Thyroid gland (tissue), 4 donors: ENCODE data around the gene PCNT. TPM values are rescaled to one million over a fixed set of nuclear protein-coding genes. Genes with fewer than 3 reads are reported as not detected.

Source experiments
- DNase-seq, 2 donors: peaks; one replicate each; pipeline ENCODE4 v3.0.0-alpha.2; 2019
- H3K27ac ChIP-seq, 3 donors: fragments of 200-600 bp; sonication (generic); 1 replicate in 2 of 3; 2 replicates in 1 of 3; pipeline ENCODE4 v1.5.1; 2016 to 2019; ENCODE audit warnings: mild to moderate bottlenecking in 1 of 3, moderate library complexity in 1 of 3
- H3K27me3 ChIP-seq: fragments of 200-600 bp; sonication (generic); one replicate; pipeline ENCODE4 v1.5.1; 2019
- H3K36me3 ChIP-seq, 2 donors: fragments of 200-600 bp; sonication (generic); one replicate each; pipeline ENCODE4 v1.5.1; 2016 to 2019
- H3K4me1 ChIP-seq, 2 donors: fragments of 200-600 bp; sonication (generic); one replicate each; pipeline ENCODE4 v1.5.1; 2017 to 2019
- H3K4me3 ChIP-seq, 3 donors: fragments of 200-600 bp; sonication (generic); replicated peaks in 1 of 3; 1 replicate in 2 of 3; 2 replicates in 1 of 3; pipeline ENCODE4 v1.5.1; 2016; ENCODE audit warnings: mild to moderate bottlenecking in 1 of 3
- H3K9me3 ChIP-seq: fragments of 200-600 bp; sonication (generic); one replicate; pipeline ENCODE4 v1.5.1; 2017
- POLR2A ChIP-seq, 2 donors: fragments of 450-650 bp; IDR thresholded peaks; one replicate each; pipeline ENCODE4 v1.6.1; 2017; ENCODE audit warnings: antibody characterized with exemption in 2 of 2, mild to moderate bottlenecking in 2 of 2, moderate library complexity in 1 of 2
- WGBS, 2 donors: methylation state at CpG; one replicate each; pipeline ENCODE4 v1.1.5; 2017; 5-methylcytosine and 5-hydroxymethylcytosine counted together
- intact Hi-C: fragments of 100-400 bp; cut with DNase I; formaldehyde crosslinking; loops from one replicate; pipeline ENCODE4 v1.15.1; 2023
- total RNA-seq, 4 donors: library from RNA; depleted of rRNA; stranded (reverse); fragments of >200 nt; gene quantifications; one replicate each; pipeline ENCODE4 v1.2.3, GENCODE V29; 2016
- TF ChIP-seq, protein P1 (sequence below), 6 experiments: fragments of 200-600 bp in 3 of 6; fragments of 450-650 bp in 3 of 6; sonication (generic) in 3 of 6; IDR thresholded peaks; one replicate each; pipeline ENCODE4 v1.5.1; 2016 to 2019; ENCODE audit warnings: antibody characterized with exemption in 6 of 6, mild to moderate bottlenecking in 2 of 6, inconsistent platforms in 1 of 6, moderate library complexity in 1 of 6

Gene PCNT
- total RNA-seq, 4 donors from 2014 or later: 23.9 to 36.6 (median 33.2) TPM

DNA sequence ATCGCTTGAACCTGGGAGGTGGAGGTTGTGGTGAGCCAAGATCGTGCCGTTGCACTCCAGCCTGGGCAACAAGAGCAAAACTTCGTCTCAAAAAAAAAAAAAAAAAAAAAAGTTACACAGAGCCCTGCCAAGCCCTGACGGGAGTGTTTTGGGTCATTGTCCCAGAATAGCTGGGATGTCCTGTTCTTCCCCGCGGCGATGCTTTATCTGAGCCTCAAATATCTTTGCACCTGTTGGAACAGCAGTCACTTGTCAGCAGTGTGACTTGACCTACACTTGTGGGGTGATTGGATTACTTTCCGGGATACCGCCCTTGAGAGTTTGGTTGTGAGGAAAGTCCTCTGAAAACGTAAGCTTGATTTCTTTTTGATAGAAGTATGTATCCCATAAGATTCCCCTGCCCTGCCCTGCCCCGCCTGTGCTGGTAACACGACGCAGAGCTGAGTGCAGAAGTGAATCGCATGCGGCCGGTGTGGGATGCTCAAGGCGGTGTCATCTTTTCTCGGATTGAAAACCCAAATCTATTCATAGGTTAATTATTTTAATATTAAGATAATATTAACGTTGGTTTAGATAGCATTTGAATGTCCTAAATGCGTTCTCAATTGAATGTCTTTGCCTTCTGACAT is 50.9 kb downstream of the PCNT start:
- Histone ChIP-seq H3K4me3 (no peak overlapping the region), H3K27me3 (no peaks in the 10 kb centered on the region), H3K36me3 (no peaks in the 10 kb centered on the region), H3K27ac (no peak overlapping the region), H3K4me1 (no peaks in the 10 kb centered on the region), H3K9me3 (no peaks in the 10 kb centered on the region)
- intact Hi-C loops: no loop called here
- WGBS, 2 donors: 91 to 92% methylated on average over 21 of the region's 21 CpGs
- TF ChIP-seq POLR2A (IDR thresholded peaks at IDR 0.05): no peak
- TF ChIP-seq, protein P1, sequence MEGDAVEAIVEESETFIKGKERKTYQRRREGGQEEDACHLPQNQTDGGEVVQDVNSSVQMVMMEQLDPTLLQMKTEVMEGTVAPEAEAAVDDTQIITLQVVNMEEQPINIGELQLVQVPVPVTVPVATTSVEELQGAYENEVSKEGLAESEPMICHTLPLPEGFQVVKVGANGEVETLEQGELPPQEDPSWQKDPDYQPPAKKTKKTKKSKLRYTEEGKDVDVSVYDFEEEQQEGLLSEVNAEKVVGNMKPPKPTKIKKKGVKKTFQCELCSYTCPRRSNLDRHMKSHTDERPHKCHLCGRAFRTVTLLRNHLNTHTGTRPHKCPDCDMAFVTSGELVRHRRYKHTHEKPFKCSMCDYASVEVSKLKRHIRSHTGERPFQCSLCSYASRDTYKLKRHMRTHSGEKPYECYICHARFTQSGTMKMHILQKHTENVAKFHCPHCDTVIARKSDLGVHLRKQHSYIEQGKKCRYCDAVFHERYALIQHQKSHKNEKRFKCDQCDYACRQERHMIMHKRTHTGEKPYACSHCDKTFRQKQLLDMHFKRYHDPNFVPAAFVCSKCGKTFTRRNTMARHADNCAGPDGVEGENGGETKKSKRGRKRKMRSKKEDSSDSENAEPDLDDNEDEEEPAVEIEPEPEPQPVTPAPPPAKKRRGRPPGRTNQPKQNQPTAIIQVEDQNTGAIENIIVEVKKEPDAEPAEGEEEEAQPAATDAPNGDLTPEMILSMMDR (IDR thresholded peaks at IDR 0.05): no peak
- DNase-seq: no peak

GRCh38 chr21:46375560-46376230 is 51.7 kb downstream of the PCNT start:
- H3K27me3 ChIP-seq: no peaks in the 10 kb centered on the region
- no peak overlapping the region for H3K4me3 ChIP-seq
- DNase-seq: no peak
- no peaks in the 10 kb centered on the region for H3K9me3 ChIP-seq
- no peak overlapping the region for H3K27ac ChIP-seq
- 87 to 94% methylated on average over 11 to 16 of the region's 32 CpGs for WGBS, 2 donors
- H3K4me1 ChIP-seq: no peaks in the 10 kb centered on the region
- TF ChIP-seq, protein P1 (IDR thresholded peaks at IDR 0.05): no peak
- TF ChIP-seq POLR2A (IDR thresholded peaks at IDR 0.05): no peak
- no peaks in the 10 kb centered on the region for H3K36me3 ChIP-seq
- intact Hi-C loops: no loop called here

- TF ChIP-seq POLR2A (IDR thresholded peaks at IDR 0.05): no peak
- TF ChIP-seq, protein P1 (IDR thresholded peaks at IDR 0.05): no peak
- no peak for DNase-seq
- H3K27ac ChIP-seq: no peak overlapping the region
- H3K4me3 ChIP-seq: no peak overlapping the region
- H3K36me3 ChIP-seq: no peaks in the 10 kb centered on the region
- H3K9me3 ChIP-seq: no peaks in the 10 kb centered on the region
- H3K27me3 ChIP-seq: no peaks in the 10 kb centered on the region
- H3K4me1 ChIP-seq: no peaks in the 10 kb centered on the region
- WGBS, 2 donors: 96 to 97% methylated on average over 6 to 10 of the region's 10 CpGs
- intact Hi-C loops: no loop called here
Observed at GRCh38 chr21:46376231-46376628, 52.3 kb downstream of the PCNT start.

DNA sequence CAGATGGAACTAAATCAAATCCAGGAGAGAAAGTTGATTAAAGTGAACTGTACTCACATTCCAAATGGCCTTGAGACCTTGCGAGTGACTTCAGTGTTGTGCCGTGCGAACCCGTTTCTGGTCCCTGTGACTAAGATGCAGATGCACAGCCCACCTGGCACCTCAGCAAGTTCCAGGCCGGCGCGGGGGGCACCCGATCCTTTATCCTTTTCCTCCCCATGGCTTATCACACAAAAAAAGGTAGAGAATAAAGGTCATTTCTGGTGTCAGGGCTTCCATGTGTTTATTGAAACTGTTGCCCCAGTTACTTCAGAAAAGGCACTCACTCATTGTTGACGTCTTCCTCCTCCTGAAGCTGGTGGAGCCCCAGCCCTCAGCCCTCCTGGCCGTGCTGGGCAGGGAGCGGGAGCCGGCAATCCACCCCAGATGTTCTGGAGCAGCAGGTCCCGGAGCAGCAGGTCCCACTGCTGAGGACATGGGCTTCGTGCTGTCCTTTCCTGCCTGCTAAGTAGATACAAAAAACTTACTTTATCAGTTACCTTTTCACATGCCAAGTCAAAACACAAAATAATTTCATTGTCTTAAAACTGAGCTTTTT is 53.0 kb downstream of the PCNT start:
- Histone ChIP-seq H3K4me1 (no peaks in the 10 kb centered on the region), H3K4me3 (no peak overlapping the region), H3K27me3 (no peaks in the 10 kb centered on the region), H3K9me3 (no peaks in the 10 kb centered on the region), H3K27ac (no peak overlapping the region), H3K36me3 (no peaks in the 10 kb centered on the region)
- no peak for DNase-seq
- no peak for TF ChIP-seq POLR2A (IDR thresholded peaks at IDR 0.05)
- TF ChIP-seq, protein P1 (IDR thresholded peaks at IDR 0.05): no peak
- 90 to 93% methylated on average over 14 of the region's 14 CpGs for WGBS, 2 donors
- intact Hi-C loops: no loop called here

DNA sequence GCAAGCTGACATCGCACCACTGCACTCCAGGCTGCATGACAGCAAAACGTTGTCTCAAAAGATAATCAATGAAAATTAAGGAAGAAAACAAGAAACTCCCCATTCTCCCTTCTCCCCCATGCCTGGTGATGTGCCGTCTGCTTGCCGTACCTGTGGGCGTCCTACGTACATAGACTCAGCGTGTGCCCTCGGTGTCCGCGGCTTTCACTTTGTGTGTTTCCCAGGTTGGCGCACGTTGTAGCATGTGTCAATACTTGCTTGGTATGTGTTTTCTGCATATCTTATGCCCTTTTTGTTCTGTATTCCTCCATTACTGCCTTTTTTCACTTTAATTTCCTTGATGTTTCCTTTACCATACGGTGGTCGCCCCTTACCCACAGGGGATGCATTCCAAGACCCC is 53.8 kb downstream of the PCNT start:
- H3K4me3 ChIP-seq: no peak overlapping the region

More for the DNA sequence above, 53.8 kb downstream of the PCNT start:
- H3K27ac ChIP-seq: no peak overlapping the region
- H3K27me3 ChIP-seq: no peaks in the 10 kb centered on the region
- no peak for DNase-seq
- no peaks in the 10 kb centered on the region for H3K36me3 ChIP-seq
- no peaks in the 10 kb centered on the region for H3K9me3 ChIP-seq
- WGBS, 2 donors: 97% methylated on average over 14 of the region's 14 CpGs
- TF ChIP-seq, protein P1 (IDR thresholded peaks at IDR 0.05): no peak
- TF ChIP-seq POLR2A (IDR thresholded peaks at IDR 0.05): no peak
- H3K4me1 ChIP-seq: no peaks in the 10 kb centered on the region
- intact Hi-C loops: no loop called here
